Naive B cell (primary cell): ENCODE data around the gene MMP8. TPM values are rescaled to one million over a fixed set of nuclear protein-coding genes. Genes with fewer than 3 reads are reported as not detected.
A peak's percentile ranks its signal among the peaks of the same experiment; 100 is the strongest.

Source experiments
- ATAC-seq, 2 donors: fragments of 150-1000 bp; cut with Tn5 transposase; 2 replicates each; pipeline ENCODE4 v1.10.0; 2021; ENCODE audit warnings: low read depth in 2 of 2, mild to moderate bottlenecking in 2 of 2, moderate library complexity in 2 of 2
- DNase-seq: peaks from one replicate; pipeline ENCODE4 v3.0.0; 2022
- H3K27ac Mint-ChIP-seq, 6 donors: one replicate each; pipeline ENCODE4 v1.8.0; 2020 to 2022; ENCODE audit warnings: mild to moderate bottlenecking in 6 of 6, mixed read lengths in 6 of 6, moderate library complexity in 5 of 6, inconsistent platforms in 2 of 6
- H3K27me3 Mint-ChIP-seq, 3 donors: one replicate each; pipeline ENCODE4 v1.8.0; 2021 to 2022; ENCODE audit warnings: mixed read lengths in 3 of 3, mild to moderate bottlenecking in 1 of 3
- H3K36me3 Mint-ChIP-seq, 2 donors: one replicate each; pipeline ENCODE4 v1.8.0; 2020 to 2022; ENCODE audit warnings: mixed read lengths in 2 of 2, inconsistent platforms in 1 of 2, mild to moderate bottlenecking in 1 of 2
- H3K4me1 Mint-ChIP-seq, 3 donors: one replicate each; pipeline ENCODE4 v1.8.0; 2020 to 2022; ENCODE audit warnings: mixed read lengths in 3 of 3, inconsistent platforms in 1 of 3, mild to moderate bottlenecking in 1 of 3, moderate library complexity in 1 of 3
- H3K4me3 Mint-ChIP-seq, 8 donors: one replicate each; pipeline ENCODE4 v1.8.0; 2020 to 2022; ENCODE audit warnings: mild to moderate bottlenecking in 8 of 8, mixed read lengths in 8 of 8, moderate library complexity in 8 of 8, inconsistent platforms in 2 of 8
- H3K9me3 Mint-ChIP-seq, 7 donors: one replicate each; pipeline ENCODE4 v1.8.0; 2020 to 2022; ENCODE audit warnings: mixed read lengths in 7 of 7, mild to moderate bottlenecking in 5 of 7, inconsistent platforms in 2 of 7, moderate library complexity in 1 of 7
- polyA plus RNA-seq, 6 donors: library from polyadenylated mRNA; unstranded; fragments of 300-500 nt; fragmentation: Illumina TruSeq; gene quantifications; one replicate each; pipeline ENCODE4 v1.2.3, GENCODE V29; 2021; ENCODE audit warnings: low read depth in 6 of 6

MMP8 gene
- polyA plus RNA-seq, 6 donors from 2014 or later: 0.37 TPM; not detected in 5

GRCh38 chr11:102666331-102666957 lies 58.3 kb downstream of the MMP8 start:
- H3K27me3 Mint-ChIP-seq: peaks cover 0 to 8% (median 0%) of the 10 kb centered on the region in 3 donors
- DNase-seq: peak; percentile 20
- ATAC-seq: peak in 1 of 2 donors; percentile 21

GRCh38 chr11:102664001-102664752 lies 60.6 kb downstream of the MMP8 start:
- Mint-ChIP-seq H3K36me3 (no peaks in the 10 kb centered on the region), H3K4me3 (no peak overlapping the region), H3K9me3 (no peaks in the 10 kb centered on the region), H3K4me1 (peaks cover 0 to 3% (median 0%) of the 10 kb centered on the region in 3 donors), H3K27ac (no peak overlapping the region), H3K27me3 (peaks cover 3 to 9% (median 8%) of the 10 kb centered on the region in 3 donors)
- ATAC-seq (peak; percentile 51 to 61), DNase-seq (no peak)

More at GRCh38 chr11:102666331-102666957, 58.3 kb downstream of the MMP8 start:
- Mint-ChIP-seq H3K4me3 (no peak overlapping the region), H3K27ac (peak overlapping the region in 1 of 6 donors; percentile 4), H3K36me3 (no peaks in the 10 kb centered on the region), H3K9me3 (no peaks in the 10 kb centered on the region), H3K4me1 (peaks cover 0 to 3% (median 0%) of the 10 kb centered on the region in 3 donors)

- ATAC-seq (no peak), DNase-seq (no peak)
- peaks cover 8 to 19% (median 9%) of the 10 kb centered on the region in 3 donors for H3K27me3 Mint-ChIP-seq
- H3K4me1 Mint-ChIP-seq: peaks cover 0 to 3% (median 0%) of the 10 kb centered on the region in 3 donors
- H3K4me3 Mint-ChIP-seq: no peak overlapping the region
- H3K36me3 Mint-ChIP-seq: no peaks in the 10 kb centered on the region
- no peaks in the 10 kb centered on the region for H3K9me3 Mint-ChIP-seq
- peak overlapping the region in 1 of 6 donors; percentile 25 for H3K27ac Mint-ChIP-seq
Measured at GRCh38 chr11:102662607-102663006, 62.1 kb downstream of the MMP8 start.

Other genes with a start within 250 kb of the MMP8 start
- gene MMP7, start 194.2 kb downstream of the MMP8 start, polyA plus RNA-seq: under 1 TPM in 2 of 6 donors, not detected in 4; 0.32 to 0.36 TPM
- gene MMP20, start 99.6 kb downstream of the MMP8 start, polyA plus RNA-seq: not detected
- not detected for gene MMP27, start 19.2 kb downstream of the MMP8 start, polyA plus RNA-seq
- not detected for gene MMP10, start 55.7 kb upstream of the MMP8 start, polyA plus RNA-seq
- gene MMP1, start 73.2 kb upstream of the MMP8 start, polyA plus RNA-seq: not detected
- gene MMP3, start 118.7 kb upstream of the MMP8 start, polyA plus RNA-seq: not detected
- not detected for gene MMP12, start 150.0 kb upstream of the MMP8 start, polyA plus RNA-seq
- gene MMP13, start 230.8 kb upstream of the MMP8 start, polyA plus RNA-seq: not detected